GM12878 (cell line): ENCODE results near the gene CDK15. TPM values are rescaled to one million over a fixed set of nuclear protein-coding genes. Genes with fewer than 3 reads are reported as not detected.
A peak's percentile ranks its signal among the peaks of the same experiment; 100 is the strongest.

Experiments
- ATAC-seq: fragments of 200-7000 bp; cut with Tn5 transposase; 3 replicates; pipeline ENCODE4 v1.9.1; 2020; ENCODE audit warnings: mild to moderate bottlenecking, moderate library complexity
- BruUV-seq: library from RNA; stranded (reverse); fragments of 400-500 nt; replicated peaks from 2 replicates; lab custom pipeline; 2021; lab: Mats Ljungman, UMichigan
- CTCF ChIA-PET: fragments of 300-600 bp; sonication (Branson Sonifier 250); formaldehyde crosslinking; extraction: SDS; loops from one replicate; lab custom pipeline; 2021; ENCODE audit warnings: inconsistent platforms; lab: Yijun Ruan, JAX
- POLR2A ChIA-PET: fragments of 350-600 bp; formaldehyde crosslinking; extraction: SDS; loops from one replicate; lab custom pipeline; 2021; ENCODE audit warnings: inconsistent platforms; lab: Charles Lee
- RAD21 ChIA-PET: fragments of 300-600 bp; sonication (Branson Sonifier 250); formaldehyde crosslinking; loops from one replicate; lab custom pipeline; 2023; ENCODE audit warnings: antibody characterized with exemption; ENCODE audit not compliant: unreplicated experiment; lab: Charles Lee
- SMC1A ChIA-PET: fragments of 300-600 bp; sonication (Branson Sonifier 250); formaldehyde crosslinking; loops from one replicate; lab custom pipeline; 2023; ENCODE audit not compliant: unreplicated experiment, uncharacterized antibody; lab: Charles Lee
- DNase-seq: peaks from one replicate; pipeline ENCODE4 v3.0.0-alpha.2; 2011; ENCODE audit warnings: low read depth, low spot score
- FAIRE-seq: peaks from 3 replicates; lab custom pipeline; 2011; peaks lifted over from hg19 to GRCh38; lab: Jason Lieb, UNC
- H2AFZ ChIP-seq: 2 replicates; pipeline ENCODE4 v1.6.0; 2011; ENCODE audit warnings: low read depth, low read length, control low read depth; ENCODE audit not compliant: control insufficient read depth
- H3K27ac ChIP-seq: 2 replicates; pipeline ENCODE4 v1.5.1; 2011; ENCODE audit warnings: control low read depth; ENCODE audit not compliant: control insufficient read depth, insufficient read depth
- H3K27me3 ChIP-seq, 2 experiments: replicated peaks in 1 of 2; 2 replicates each; pipeline versions ENCODE4 v1.6.0 to v1.6.1; 2011; ENCODE audit warnings: low read length in 1 of 2; ENCODE audit not compliant: control insufficient read depth in 2 of 2, insufficient read depth in 2 of 2
- H3K36me3 ChIP-seq, 2 experiments: 2 replicates each; pipeline ENCODE4 v1.5.1; 2011; ENCODE audit warnings: low read length in 1 of 2; ENCODE audit not compliant: control insufficient read depth in 2 of 2, insufficient read depth in 2 of 2
- H3K4me1 ChIP-seq: 2 replicates; pipeline ENCODE4 v1.6.1; 2011; ENCODE audit warnings: mild to moderate bottlenecking, low read length, moderate library complexity, mixed read lengths; ENCODE audit not compliant: control insufficient read depth, insufficient read depth
- H3K4me2 ChIP-seq: 2 replicates; pipeline ENCODE4 v1.6.0; 2011; ENCODE audit warnings: control low read depth; ENCODE audit not compliant: control insufficient read depth, insufficient read depth
- H3K4me3 ChIP-seq: fragments of 200-600 bp; sonication (generic); 2 replicates; pipeline ENCODE4 v1.5.1; 2016
- H3K79me2 ChIP-seq: 2 replicates; pipeline ENCODE4 v1.6.0; 2011; ENCODE audit warnings: low read length; ENCODE audit not compliant: control insufficient read depth, insufficient read depth
- H3K9ac ChIP-seq: 2 replicates; pipeline ENCODE4 v1.8.0; 2011; ENCODE audit warnings: low read length, control low read depth, mixed read lengths; ENCODE audit not compliant: control insufficient read depth, insufficient read depth
- H3K9me3 ChIP-seq: replicated peaks from 3 replicates; pipeline ENCODE4 v1.5.1; 2011; ENCODE audit warnings: mild to moderate bottlenecking, low read length; ENCODE audit not compliant: control insufficient read depth, insufficient read depth
- H4K20me1 ChIP-seq: 2 replicates; pipeline ENCODE4 v1.6.0; 2011; ENCODE audit not compliant: control insufficient read depth, insufficient read depth
- GABPA ChIP-seq: IDR thresholded peaks from 2 replicates; pipeline ENCODE4 v1.6.1; 2014; ENCODE audit warnings: antibody characterized with exemption, low read depth, mild to moderate bottlenecking, inconsistent platforms
- SMC3 ChIP-seq: IDR thresholded peaks from 2 replicates; pipeline ENCODE4 v1.6.1; 2011; ENCODE audit warnings: low read length, improper control_type of control experiment, borderline replicate concordance
- YY1 ChIP-seq: IDR thresholded peaks from 2 replicates; pipeline ENCODE4 v1.6.1; 2011; ENCODE audit warnings: low read depth, mild to moderate bottlenecking, low read length
- WGBS: methylation state at CpG from one replicate; pipeline ENCODE4 v1.1.6; 2016; ENCODE audit warnings: low lambda C conversion rate; ENCODE audit not compliant: insufficient replicate concordance, insufficient coverage; ENCODE audit errors: missing lambda C conversion rate; 5-methylcytosine and 5-hydroxymethylcytosine counted together
- in situ Hi-C: fragments of 300-500 bp; cut with MboI; formaldehyde crosslinking; loops from 9 replicates; pipeline ENCODE4 v1.14.3; 2018; ENCODE audit warnings: mixed read lengths
- intact Hi-C: fragments of 100-400 bp; cut with micrococcal nuclease; formaldehyde crosslinking; loops from one replicate; pipeline ENCODE4 v1.14.2; 2022; ENCODE audit not compliant: unreplicated experiment
- polyA plus RNA-seq, 11 experiments: library from polyadenylated mRNA; depleted of rRNA in 4 of 11; unstranded in 6 of 11; stranded (reverse) in 5 of 11; fragments of >200 nt; fragmentation: Nextera tagmentation in 4 of 11; fragmentation: Illumina TruSeq in 1 of 11; extraction: Ambion mirVana in 4 of 11; extraction: Trizol in 1 of 11; gene quantifications; 1 replicate in 1 of 11; 2 replicates in 10 of 11; pipeline versions ENCODE4 v1.2.1 to v1.2.3, GENCODE V29; 2011 to 2016; ENCODE audit warnings: inconsistent platforms in 2 of 11, missing spikeins in 2 of 11, low read depth in 1 of 11
- total RNA-seq, 4 experiments: library from RNA; depleted of rRNA in 3 of 4; stranded (reverse); fragments of >200 nt in 3 of 4; fragmentation: Illumina TruSeq in 1 of 4; extraction: Trizol in 1 of 4; gene quantifications; 2 replicates each; pipeline versions ENCODE4 v1.2.1 to v1.2.3, GENCODE V29; 2013 to 2021

Gene CDK15
- total and polyA plus RNA-seq, 10 of the 15 experiments (the other 5 are each of a cell fraction or from before 2014, with no cell fraction given) = 0.01 to 0.04 TPM; not detected in 8

DNA sequence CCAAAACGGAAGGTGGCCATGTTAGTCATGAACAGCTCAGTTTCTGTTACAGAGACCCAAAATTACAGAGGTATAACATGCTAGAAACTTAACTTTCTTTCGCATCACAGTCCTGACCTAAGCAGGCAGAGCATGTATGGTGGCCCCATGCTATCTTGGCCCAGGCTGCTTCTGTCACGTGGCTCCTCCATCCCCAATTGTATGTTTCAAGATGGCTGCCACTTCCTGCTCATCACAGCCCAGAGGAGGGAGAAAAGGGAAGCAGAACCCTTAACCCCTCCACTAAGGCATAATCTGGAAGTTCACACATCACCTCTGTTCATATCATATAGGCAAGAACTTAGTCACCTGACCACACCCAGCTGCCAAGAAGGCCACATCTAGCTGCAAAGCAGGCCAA, 28.7 kb downstream of the CDK15 start:
- no peaks in the 10 kb centered on the region for H3K27me3 ChIP-seq
- FAIRE-seq (no peak), ATAC-seq (no peak), DNase-seq (no peak)
- intact Hi-C loops (no loop called here), in situ Hi-C loops (no loop called here)
- H4K20me1 ChIP-seq = no peaks in the 10 kb centered on the region
- ChIA-PET RAD21 (no interaction called here), POLR2A (no interaction called here), SMC1A (no interaction called here), CTCF (no interaction called here)
- no peaks in the 10 kb centered on the region for H3K79me2 ChIP-seq
- H2AFZ ChIP-seq = peak overlapping the region; percentile 31
- no peaks in the 10 kb centered on the region for H3K4me1 ChIP-seq
- H3K4me3 ChIP-seq = no peak overlapping the region
- BruUV-seq = no TSS peak
- no peak overlapping the region for H3K27ac ChIP-seq
- H3K9ac ChIP-seq = no peak overlapping the region
- H3K36me3 ChIP-seq = no peaks in the 10 kb centered on the region
- TF ChIP-seq YY1 (peak; percentile 46; the same call in 1 of the 2 replicates), SMC3 (no peak)
- 82% methylated on average over 3 of the region's 3 CpGs for WGBS
- H3K4me2 ChIP-seq = no peak overlapping the region
- no peaks in the 10 kb centered on the region for H3K9me3 ChIP-seq

DNA sequence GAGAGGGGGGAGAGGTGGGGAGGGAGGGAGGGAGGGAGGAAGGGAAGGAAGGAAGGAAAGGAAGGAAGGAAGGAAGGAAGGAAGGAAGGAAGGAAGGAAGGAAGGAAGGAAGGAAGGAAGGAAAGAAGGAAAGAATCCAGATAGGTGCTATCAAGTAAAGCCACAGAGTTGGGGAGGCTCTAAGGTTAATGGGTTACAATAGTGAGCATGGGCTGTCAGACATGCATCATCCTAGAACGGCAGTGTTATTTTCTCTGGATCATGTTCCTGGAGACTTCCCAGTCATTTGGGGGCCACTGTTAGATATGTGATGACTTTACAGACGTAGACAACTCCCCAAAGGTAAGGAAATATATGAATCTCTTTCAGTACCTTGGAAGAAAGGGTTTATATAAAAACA, 31.1 kb downstream of the CDK15 start:
- Histone ChIP-seq H3K4me2 (no peak overlapping the region), H2AFZ (no peak overlapping the region), H3K27ac (no peak overlapping the region), H3K36me3 (no peaks in the 10 kb centered on the region), H3K27me3 (no peaks in the 10 kb centered on the region), H3K4me3 (no peak overlapping the region), H3K9ac (no peak overlapping the region), H3K9me3 (no peaks in the 10 kb centered on the region), H3K4me1 (no peaks in the 10 kb centered on the region), H4K20me1 (no peaks in the 10 kb centered on the region), H3K79me2 (no peaks in the 10 kb centered on the region)
- no peak for TF ChIP-seq GABPA
- ChIA-PET SMC1A (no interaction called here), RAD21 (no interaction called here), POLR2A (no interaction called here), CTCF (no interaction called here)
- FAIRE-seq = no peak
- BruUV-seq = no TSS peak
- in situ Hi-C loops = no loop called here
- no peak for DNase-seq
- intact Hi-C loops = no loop called here
- WGBS = 0% methylated on average over 2 of the region's 2 CpGs
- ATAC-seq = no peak
